HG03196 (cell line): ENCODE measurements around the gene MRPL49.
A peak's percentile ranks its signal among the peaks of the same experiment; 100 is the strongest.

Experiments used
- ATAC-seq: cut with Tn5 transposase; IDR thresholded peaks from one replicate; pipeline ENCODE4 v1.9.1; 2021; ENCODE audit not compliant: unreplicated experiment

Gene MRPL49

DNA sequence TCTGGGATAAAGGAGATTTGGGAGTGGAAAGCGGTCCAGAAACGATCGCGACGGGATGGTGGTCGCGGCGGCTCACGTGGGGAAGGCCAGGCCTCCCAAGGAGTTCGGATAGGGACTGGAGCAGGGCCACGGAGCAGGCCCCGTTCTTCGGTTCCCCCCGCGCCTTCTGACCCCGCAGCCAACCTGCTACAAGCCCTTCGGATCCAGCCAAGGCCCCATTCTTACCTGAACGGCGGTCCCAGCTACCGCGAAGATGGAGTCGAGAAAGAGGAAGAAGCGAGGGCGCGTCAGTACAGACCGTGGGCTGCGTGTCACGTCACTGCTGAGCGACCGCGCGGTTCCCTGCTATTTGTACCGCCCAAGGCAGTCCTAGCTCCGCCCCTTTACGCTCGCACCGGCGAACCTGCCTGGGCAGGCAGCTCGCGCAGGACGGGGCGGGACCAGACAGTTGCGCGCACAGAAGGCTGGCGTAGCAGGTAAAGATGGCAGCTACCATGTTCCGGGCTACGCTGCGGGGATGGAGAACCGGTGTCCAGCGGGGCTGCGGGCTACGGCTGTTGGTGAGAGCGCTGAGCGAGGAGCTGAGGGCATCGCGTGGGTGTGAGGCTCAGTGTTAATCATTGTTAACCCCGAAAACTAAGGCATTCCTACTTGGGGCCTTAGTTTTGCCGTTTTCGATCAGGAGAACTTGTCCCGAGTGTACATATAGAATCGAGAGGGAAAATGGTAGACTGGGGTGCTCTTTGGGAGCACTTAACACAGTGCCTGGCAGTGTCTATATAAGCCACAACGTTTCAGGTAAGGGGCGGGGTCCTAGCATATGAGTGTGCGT is at the start of gene MRPL49, which contains the start of gene FAU:
Gene MRPL49, plus strand, starts transcription at position 457 of the 832 bp plus-strand sequence. Its CDS starts 26 bp downstream, at position 483.
Gene FAU, minus strand, starts transcription at position 270 of the 832 bp plus-strand sequence. CDS start 321 bp downstream, outside the sequence.
- peak; percentile 78 for ATAC-seq

DNA sequence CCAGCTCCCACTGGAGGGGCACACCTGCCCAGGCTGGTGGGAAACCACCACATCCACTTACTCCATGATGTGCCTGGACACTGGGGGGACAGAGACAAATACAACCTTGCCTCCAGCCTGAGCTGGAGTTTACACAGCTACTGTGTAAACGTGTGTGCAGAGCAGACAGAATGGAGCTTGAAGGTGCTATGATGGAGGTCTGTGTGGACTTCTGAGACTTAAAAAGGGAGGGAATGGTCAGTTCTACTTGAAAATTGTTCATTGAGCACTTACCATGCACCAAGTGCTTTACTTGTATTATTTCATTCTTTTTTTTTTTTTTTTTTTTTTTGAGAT is 49.5 kb upstream of the MRPL49 start:
- no peak for ATAC-seq

DNA sequence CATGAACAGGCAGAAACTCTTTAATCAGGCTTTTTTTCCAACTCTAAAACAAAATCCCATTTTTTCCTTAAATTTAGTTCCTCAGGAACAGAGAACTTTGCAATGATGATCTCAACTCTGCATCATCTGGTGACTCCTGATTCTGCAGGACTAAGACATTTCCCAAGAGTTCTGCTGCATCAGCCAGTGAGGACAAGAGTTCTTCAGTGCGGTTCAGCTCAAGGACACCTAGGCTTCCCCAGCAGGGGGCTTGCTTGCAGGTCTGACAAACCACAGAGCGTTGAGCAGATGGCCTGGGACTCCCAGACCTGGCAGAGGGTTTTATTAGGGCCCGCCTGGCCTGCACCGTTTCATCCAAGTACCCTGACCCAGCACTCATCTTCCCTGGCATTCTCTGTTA is 44.7 kb upstream of the MRPL49 start:
- ATAC-seq, result no peak

DNA sequence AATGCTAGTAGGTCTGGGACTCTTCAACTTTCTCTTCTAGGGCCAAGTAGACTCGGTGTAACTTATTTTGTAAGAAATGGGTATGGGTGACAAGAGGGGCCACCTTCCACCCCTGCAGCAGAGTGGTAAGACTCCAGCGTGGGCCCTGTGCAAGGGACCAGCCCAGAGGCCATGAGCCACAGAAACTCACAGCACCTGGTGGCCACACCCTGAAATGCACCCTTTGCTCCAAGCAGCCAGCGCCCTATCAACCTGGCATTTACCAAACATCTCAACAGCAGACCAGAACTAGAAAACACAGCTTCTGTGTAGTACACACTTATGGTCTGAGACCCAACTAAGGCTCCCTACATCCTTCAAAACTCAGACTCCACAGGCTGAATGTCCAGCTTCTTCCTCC is 44.0 kb upstream of the MRPL49 start:
- no peak for ATAC-seq

DNA sequence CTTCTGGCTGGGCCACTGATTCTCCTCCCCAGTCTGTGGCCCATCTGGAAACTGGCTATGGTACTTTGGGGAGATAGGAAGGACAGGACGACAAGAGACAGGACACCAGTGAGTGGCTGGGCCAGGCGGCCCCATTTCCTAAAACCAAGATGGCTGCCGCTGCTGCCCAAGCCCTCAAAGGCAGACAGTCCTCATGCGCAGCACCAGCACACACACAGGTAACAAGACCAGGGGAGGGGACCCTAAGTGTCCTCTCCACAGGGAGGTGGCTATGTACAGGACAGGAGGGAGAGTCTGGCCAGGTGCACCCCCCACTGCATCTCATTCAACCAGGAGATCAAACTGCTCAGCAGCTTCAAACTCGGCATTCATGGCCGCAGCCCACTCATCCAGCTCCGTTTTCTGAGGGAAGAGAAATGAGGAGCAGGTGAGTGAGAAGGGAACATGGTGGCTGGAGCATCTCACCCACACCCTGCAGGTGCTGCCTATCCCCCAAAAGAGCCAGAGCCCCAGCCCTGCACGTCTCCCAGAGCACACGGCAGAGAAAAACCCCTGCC is 43.3 kb upstream of the MRPL49 start:
- no peak for ATAC-seq

DNA sequence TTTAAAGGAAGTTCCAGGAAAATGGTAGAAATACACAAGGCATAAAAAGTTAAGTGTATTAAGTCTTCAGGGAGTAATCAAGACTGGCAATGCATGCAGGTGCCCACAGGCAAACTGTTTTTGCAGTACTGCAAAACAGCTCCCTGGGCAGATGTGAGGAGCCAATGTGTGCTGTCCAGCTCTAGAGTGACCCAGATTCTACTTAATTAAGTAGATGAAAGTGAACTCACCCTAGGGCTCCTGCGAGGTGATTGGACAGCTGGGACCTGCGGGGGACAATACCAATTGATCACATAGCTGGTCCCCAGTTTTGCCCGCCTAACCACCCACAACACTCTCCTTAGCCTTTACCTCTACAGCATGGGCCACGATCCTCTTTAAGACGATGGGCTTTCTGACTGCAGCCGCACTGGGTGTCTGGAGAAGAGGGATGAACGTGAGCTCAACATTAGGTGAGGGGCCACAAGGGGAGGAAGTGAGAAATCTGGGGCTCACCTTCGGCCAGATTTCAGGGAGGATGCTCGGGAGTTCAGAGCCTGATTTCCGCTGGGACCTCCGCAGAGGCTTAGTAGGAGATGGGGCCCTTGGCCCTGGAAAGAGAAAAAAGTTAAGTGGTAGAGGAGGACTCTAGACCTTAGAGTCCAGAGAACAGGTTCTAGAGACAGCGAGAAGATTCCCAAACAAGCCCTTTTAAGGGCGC is 38.8 kb upstream of the MRPL49 start:
- peak; percentile 14 for ATAC-seq

DNA sequence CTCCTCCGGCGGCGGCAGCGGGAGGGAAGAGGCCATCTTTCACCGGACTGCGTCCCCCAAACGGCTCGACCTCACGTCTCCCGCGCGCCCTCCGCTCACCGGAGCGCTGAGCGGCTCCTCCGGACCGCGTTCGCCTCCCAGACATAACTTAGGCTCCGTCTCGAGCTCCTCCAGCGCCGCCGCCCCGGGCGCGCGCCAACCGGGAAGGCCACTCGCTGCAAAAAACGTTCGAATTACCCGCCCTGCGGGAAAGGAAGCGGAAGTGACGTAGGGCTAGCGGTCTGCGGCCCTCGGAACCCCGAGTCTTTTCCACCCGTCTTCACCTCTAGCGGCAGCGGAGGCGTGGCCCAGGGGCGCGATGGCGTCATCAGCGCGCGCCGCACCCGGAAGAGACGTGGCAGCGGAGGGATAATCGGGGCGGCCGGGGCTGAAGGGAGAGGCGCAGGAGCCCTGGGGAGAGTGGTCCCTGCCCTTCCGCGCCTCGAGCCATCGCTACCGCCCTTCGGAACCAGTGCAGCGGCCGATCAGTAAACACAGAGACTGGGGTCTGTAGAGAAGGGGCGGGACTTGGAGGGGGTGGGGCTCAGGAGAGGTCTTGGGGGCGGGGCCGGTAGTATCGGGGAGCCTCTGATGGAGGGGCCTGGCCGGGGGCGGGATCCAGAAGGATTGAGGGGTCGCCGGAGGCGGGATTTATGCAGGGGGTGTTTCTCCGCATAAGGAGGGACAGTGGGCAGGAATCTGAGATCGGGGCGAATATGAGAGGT is 38.1 kb upstream of the MRPL49 start, which contains the start of the genes CDCA5 and ZFPL1:
Gene CDCA5, minus strand, starts transcription at position 207 of the 764 bp plus-strand sequence. Its CDS starts 62 bp downstream, at position 145.
Gene ZFPL1, plus strand, starts transcription at position 389 of the 764 bp plus-strand sequence. CDS start 477 bp downstream, outside the sequence.
- ATAC-seq, result peak; percentile 78

DNA sequence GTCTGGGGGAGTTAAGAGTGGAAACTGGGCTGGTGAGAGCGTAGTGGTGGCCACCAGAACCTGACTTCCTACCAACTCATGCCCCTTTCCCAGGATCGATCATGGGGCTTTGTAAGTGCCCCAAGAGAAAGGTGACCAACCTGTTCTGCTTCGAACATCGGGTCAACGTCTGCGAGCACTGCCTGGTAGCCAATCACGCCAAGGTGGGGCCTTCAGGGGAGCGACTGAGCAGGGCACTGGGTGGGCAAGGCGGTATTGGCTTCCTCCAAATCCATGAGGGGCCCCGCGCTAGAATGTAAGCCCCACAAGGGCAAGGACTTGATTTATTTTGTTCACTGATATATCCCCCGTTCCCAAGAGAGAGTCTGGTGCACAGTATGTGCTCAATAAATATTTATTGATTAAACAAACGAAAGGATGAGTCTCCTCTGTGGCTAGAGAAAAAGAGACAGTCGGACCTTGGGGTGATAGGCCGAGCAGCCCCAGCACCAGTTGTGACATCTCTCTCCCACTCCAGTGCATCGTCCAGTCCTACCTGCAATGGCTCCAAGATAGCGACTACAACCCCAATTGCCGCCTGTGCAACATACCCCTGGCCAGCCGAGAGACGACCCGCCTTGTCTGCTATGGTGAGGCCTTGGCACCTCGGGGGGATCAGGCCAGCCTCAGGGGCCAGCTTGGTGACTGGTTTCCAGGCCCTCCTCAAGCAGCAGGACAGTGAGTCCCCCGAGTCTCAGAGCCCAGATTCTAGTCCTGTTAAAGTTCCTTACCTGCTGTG is 37.3 kb upstream of the MRPL49 start:
- ATAC-seq, result no peak

DNA sequence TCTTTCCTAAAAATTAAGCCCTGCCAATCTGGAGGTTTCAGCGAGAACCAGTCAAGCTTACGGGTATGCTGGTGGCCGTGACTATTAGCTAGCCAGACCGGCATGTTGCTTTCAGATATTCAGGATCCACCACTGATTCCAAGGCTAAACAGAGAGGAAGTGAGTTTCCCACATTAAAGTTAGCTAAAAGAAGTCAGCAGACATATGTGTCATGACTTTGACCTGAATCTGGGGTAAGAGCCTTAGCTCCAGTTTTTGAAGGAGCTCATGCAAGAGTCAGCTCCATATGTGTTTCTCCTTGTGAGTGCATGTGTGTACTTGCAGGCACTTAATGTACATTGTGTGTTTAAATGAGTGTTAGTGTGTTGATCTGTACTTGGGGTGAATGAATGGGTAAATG is 36.7 kb upstream of the MRPL49 start:
- ATAC-seq, result no peak

DNA sequence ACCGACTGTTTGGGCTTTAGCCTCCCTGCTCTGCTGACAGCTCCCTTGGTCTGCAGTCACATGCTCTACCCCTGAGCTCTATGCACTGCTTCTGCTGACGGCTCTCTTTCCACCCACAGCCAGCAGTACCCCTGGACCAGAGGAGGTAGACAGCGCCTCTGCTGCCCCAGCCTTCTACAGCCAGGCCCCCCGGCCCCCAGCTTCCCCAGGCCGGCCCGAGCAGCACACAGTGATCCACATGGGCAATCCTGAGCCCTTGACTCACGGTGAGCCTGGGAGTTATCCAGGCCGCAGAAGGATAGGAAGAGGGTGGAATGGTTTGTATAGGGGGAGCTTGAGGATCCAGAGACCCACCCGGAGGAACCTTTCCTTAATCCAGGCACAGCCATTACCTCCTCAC is 35.3 kb upstream of the MRPL49 start:
- ATAC-seq, result no peak

DNA sequence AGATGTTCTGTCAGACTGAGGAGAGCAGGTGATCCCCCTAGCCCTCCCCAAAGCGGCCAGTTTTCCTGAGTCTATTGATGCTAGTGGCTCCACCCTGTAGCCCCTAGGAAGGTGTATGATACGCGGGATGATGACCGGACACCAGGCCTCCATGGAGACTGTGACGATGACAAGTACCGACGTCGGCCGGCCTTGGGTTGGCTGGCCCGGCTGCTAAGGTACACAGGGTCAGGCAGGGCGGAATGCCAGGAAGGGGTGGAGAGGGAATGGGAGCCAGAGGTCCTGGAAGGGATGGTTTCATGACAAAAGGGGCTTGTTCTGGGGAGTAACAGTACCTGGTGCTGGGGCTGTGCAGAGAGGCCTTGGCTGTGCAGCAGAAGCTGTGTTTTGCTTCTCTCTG is 34.9 kb upstream of the MRPL49 start:
- ATAC-seq, result no peak

DNA sequence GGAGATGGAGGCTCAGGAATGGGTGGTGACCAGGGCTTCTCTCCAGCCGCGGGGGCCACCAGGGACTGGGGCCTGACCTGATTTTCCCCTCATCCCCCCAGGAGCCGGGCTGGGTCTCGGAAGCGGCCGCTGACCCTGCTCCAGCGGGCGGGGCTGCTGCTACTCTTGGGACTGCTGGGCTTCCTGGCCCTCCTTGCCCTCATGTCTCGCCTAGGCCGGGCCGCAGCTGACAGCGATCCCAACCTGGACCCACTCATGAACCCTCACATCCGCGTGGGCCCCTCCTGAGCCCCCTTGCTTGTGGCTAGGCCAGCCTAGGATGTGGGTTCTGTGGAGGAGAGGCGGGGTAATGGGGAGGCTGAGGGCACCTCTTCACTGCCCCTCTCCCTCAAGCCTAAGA is 34.3 kb upstream of the MRPL49 start:
- ATAC-seq, result no peak

DNA sequence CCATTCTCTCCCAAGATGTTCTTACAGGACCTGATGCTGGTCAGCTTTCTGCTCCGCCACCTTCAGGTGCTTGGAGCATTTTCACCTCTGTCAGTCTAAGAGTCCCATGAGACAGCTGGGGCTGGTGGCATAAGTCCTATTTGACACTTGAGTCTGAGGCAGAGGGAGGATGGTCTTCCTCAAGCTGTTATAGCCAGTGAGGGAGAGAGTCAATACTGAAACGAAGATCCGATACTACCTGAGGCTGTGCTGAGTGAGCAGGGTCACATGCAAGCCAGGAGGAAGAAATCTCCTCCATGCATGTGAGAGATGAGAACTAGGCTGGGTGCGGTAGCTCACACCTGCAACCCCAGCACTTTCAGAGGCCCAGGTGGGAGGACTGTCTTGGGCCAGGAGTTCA is 32.5 kb upstream of the MRPL49 start:
- no peak for ATAC-seq

DNA sequence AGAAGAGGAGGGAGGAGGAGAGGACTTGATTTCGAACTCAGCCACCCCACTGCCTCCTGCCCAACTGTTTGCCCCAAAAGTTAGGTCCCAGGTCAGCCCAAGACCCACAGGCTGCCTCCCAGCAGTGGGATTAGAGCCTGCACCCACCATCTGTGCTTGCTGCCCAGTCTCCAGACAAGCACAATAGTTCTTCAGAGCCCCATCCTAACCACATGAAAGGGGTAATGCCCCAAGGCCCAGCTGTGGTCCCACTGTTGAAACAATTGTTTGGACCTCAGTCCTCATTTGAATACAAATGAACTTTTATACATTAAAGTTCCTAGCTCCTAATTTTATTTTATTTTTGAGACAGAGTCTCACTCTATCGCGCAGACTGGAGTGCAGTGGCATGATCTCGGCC is 31.5 kb upstream of the MRPL49 start:
- ATAC-seq, result no peak

DNA sequence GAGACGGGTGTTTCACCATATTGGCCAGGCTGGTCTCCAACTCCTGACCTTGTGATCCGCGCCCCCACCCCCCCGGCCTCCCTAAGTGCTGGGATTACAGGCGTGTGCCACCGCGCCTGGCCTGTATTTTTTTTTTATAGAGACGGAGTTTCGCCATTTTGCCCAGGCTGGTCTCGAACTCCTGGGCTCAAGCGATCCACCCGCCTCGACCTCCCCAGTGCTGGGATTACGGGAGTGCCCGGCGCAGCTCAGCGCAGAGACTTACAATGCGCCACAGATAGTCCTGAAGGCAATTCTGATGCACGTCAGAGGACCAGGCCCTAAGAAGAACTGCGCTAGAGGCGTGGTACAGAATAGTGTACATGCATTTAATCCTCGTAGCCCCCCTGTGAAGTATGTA is 26.7 kb upstream of the MRPL49 start:
- no peak for ATAC-seq

DNA sequence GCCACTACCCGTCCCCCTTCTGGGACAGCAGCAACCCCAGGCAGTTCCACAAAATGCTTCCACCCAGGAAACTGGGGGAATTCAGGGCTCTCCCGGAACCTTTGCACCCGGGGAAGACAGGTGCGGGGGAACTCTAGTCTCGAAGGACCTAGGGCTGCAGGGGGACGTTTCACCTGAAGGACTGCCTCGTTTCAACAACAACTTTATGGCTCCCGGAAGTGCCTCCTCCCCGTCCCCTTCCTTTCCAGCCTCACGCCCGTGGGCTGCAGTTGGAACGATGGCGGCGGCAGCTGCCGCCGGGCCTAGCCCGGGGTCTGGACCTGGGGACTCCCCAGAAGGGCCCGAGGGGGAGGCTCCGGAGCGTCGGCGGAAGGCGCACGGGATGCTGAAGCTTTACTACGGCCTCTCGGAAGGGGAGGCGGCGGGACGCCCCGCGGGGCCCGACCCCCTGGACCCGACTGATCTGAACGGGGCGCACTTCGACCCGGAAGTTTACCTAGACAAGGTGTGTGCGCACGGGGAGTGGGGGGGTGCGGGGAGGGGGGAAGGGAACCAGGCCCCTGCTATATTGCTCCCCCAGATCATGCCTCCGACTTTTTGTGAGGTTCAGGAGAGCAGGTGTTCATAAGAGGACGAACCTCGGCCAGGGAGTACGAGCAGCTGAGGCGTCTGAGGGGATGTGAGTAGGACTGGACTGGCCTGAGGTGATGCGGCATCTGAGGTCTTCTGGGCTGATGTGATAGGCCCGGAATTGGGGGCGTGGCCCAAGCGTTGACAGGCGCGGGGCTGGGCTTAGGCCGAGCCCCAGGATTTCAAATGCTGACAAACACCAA is 25.9 kb upstream of the MRPL49 start, which contains the start of gene VPS51:
Gene VPS51, plus strand, starts transcription at position 241 of the 833 bp plus-strand sequence. Its CDS starts 37 bp downstream, at position 278.
- peak; percentile 67 for ATAC-seq

DNA sequence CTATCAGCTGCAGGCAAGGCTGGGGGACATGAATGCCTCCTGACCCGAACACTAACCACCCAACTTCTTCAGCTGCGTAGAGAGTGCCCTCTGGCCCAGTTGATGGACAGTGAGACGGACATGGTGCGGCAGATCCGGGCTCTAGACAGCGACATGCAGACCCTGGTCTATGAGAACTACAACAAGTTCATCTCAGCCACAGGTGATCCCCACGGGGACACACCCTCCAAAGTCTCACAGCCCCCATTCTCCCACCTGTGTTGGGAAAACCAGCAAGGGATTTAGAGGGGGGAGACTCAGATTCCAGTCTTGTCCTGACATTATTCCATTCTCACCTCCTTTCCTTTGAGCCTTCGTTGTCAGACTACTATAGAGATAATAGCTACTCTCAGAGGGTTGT is 25.2 kb upstream of the MRPL49 start:
- ATAC-seq, result no peak

DNA sequence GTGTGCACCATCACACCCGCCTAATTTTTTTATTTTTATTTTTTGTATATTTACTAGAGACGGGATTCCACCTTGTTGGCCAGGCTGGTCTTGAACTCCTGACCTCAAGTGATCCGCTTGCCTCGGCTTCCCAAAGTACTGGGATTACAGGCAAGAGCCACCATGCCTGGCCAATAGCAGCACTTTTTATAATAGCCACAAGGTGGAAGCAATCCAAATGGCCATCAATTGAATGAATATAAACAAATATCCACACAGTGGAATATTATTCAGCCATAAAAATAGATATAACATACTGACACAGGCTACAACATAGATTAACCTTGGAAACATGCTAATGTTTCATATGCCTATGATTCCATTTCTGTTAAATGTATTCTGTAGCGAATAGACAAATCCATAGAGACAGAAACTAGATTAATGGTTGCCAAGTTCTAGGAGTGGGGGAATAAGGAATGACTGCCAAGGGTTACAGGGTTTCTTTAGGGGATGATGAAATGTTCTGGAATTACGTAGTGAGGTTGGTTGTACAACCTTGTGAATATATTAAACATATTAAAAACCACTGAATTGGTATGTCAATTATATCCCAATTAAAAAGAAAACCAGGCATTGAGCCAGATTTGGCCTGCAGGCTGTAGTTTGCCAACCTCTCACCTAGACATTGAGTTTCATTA is 21.3 kb upstream of the MRPL49 start:
- ATAC-seq, result no peak
